Activated T-cell treated with anti-CD3 and anti-CD28 coated beads, Interleukin-2, amount 50 U/mL, for 1 hour (primary cell): ENCODE results near the gene GADD45GIP1.
"Not testable (repeated sequence)": the region's sequence is repeated elsewhere in the genome, so short reads cannot be mapped to it uniquely, and the experiment has no call there.

Experiments used
- DNase-seq: peaks from one replicate; pipeline ENCODE4 v3.0.0-alpha.2; 2020

Gene GADD45GIP1

DNA sequence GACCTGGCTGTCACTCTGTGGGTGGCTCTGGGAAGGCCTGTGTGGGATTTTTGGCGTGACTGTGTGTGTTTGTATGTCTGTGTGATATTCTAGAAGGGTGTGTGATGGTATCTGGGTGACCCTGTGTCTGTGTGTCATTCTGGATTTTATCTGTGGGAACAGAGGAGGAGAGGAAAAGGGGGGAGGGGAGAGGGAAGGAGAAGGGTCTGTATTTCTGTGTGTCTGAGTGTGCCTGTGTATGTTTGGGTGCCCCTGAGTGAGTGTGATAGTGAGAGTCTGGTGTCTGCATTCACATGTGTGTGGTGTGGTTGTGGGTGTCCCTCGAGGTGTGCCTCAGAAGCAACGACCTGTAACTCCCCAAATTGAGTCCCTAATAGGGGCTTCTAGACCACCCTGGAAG, 30.2 kb upstream of the GADD45GIP1 start:
- no peak for DNase-seq

DNA sequence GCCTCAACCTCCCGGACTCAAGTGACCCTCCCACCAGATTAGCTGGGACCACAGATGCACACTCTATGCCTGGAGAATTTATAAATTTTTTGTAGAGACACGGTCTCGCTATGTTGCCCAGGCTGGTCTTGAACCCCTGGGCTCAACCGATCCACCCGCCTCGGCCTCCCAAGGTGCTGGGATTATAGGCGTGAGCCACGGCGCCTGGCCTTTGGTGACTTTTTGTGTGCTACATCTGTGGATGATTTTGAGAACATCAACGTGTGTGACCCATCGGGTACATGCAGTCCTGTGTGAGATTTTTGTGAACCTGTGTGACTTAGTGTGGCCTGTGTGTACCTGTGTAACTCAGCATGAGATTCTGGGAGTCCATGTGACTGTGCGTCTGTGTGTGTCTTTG, 29.7 kb upstream of the GADD45GIP1 start:
- no peak for DNase-seq

DNA sequence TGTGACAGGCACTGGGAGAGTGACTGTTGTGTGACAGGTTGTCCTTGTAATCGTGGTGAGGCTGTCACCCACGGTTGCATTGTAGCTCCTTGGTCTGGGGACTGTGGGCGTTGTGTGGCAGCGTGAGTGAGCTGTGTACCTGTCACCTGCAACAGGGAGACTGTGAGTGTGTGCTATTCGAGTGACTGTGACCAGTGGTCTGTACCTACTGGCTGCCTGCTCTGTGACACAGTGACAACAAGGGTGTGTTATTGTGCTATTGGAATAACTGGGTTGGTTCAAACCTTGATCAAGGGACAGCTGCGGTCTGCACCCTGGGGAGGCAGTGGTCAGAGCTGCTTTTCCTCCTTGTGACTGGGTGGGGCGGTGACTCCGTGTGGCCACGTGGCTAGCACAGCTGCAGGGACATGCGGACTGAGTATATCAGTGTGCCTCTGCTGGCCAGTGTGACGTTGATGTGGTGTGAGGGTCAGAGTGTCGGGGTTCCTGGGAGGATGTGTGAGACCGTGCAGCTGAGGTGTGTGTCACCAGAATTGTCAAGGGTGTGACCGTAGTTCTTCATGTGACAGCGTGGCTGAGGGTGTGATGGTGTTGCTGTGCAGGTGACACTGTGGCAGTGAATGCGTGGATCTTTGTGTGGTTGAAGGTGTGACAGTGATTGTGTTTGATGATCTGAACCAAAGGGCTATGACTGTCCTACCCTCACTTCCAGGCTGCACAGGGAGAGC, 28.2 kb upstream of the GADD45GIP1 start:
- no peak for DNase-seq

DNA sequence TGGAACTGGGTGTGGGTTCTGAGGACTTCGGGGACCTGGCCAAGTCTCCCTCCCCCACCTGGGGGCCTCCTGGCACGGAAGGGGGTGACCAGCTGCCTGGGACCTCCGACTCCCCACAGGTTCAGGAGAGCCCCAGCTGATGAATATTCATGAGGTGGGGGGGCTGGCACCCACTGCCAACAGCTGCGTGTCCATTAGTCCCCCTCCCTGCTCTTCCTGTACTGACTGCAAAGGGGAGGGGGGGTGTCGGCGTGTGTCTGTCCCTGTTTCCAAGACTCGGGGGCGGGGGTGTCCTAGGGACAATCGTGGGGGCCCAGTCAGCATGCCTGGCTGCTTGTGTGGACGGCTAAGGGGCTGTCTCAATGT, 27.6 kb upstream of the GADD45GIP1 start:
- DNase-seq, result no peak

DNA sequence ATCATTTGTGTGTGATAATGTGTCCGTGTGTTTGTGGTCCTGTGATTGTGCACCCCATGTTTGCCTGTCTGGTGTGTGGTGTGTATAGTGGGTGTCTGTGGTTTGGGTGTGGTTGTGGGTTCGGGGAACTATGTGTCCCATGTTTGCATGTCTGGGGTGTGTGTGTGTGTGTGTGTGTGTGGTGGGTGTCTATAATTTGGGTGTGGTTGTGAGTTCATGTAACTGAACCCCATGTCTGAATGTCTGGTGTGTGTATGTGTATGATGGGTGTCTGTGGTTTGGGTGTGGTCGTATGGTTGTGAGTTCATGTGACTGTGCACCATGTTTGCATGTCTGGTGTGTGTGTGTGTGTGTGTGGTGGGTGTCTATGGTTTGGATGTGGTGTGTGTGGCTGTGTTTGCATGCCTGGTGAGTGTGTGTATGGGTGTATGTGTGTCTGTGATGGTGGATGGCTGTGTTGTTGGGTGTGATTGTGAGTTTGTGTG, 27.2 kb upstream of the GADD45GIP1 start:
- no peak for DNase-seq

DNA sequence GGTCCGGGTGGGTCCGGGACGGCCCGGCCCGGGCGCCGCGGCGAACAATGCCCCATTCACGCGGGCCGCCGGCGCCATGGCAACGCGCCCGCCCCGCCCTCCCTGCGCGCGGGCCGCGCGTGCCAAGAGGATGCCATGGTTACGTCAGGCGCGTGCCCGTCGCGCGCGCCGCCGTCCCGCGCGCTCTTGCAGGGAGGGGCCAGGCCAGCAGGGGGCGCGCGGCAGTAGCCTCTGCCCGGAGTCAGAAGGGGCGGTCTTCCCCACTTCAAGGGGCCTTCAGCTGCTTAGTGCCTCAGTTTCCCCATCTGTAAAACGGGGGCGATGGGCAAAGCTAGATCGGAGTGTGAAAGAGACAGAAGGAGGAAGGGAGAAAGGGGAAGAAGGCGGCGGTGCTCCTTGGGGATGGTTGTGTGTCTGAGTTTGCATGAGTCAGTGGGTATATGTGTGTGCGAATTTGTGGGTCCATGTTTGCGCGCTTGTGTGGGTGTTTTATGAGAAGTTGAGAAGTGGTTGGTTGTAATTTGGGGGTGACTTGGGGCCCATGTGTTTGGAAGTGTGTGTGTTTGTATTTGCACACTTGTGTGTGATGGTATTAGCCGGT, 26.6 kb upstream of the GADD45GIP1 start:
- peak; percentile 90 for DNase-seq

DNA sequence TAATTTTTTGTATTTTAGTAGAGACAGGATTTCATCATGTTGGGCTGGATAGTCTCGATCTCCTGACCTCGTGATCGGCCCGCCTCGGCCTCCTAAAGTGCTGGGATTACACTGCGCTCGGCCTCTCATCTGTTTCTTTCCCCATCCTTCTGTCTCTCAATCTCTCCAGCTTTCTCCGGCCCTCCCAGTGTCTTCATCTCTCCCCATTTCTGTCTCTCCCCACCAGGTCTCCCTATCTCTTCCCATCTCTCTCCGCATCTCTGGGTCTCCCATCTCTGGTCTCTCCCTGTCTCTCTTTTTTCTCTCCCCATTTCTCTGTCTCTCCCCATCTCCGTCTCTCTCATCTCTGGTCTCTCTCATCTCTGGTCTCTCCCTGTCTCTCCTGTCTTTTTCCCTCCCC, 26.1 kb upstream of the GADD45GIP1 start:
- DNase-seq, result no peak

DNA sequence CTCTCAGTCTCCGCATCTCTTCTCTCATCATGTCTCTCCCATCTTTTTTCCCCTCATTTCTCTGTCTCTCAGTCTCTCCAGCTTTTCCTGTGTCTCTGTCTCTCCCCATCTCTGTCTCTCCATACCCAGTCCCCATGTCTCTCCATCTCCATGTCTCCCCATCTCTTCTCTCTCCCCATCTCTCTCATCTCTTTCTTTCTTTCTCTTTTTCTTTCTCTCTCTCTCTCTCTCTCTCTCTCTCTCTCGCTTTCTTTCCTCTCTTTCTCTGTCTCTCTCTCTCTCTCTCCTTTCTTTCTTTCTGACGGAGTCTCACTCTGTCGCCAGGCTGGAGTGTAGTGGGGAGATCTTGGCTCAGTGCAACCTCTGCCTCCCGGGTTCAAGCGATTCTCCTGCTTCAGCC, 25.6 kb upstream of the GADD45GIP1 start:
- no peak for DNase-seq

DNA sequence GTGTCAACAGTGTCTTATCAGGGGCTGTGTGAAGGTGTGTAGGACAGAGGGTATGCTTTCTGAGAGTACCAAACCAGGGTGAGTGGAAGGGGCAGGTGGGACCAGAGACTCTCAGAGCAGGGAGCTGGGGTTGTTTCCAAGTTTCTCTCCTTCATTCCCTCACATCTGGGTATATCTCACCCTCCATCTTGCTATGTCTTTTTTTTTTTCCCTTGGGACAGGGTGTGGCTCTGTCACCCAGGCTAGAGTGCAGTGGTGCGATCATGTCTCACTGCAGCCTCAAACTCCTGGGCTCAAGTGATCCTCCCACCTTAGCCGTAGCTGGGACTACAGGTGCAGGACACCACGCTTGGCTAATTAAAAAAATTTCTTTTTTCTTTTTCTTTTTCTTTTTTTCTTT, 23.0 kb upstream of the GADD45GIP1 start:
- no peak for DNase-seq

DNA sequence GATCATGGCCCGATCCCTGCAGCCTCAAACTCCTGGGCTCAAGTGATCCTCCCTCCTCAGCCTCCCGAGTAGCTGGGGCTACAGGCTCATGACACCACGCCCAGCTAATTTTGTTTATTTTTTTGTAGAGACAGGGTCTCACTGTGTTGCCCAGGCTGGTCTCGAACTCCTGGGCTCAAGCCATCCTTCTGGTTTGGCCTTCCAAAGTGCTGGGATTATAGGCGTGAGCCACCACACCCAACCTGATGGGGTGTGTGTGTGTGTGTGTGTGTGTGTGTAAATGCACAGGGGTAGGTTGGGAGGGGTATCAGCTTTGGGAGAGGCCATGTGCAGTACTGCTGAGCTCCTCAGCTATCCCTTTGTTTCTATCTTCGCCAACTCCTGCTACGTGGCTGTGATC, 19.1 kb upstream of the GADD45GIP1 start:
- DNase-seq, result not testable (repeated sequence)

DNA sequence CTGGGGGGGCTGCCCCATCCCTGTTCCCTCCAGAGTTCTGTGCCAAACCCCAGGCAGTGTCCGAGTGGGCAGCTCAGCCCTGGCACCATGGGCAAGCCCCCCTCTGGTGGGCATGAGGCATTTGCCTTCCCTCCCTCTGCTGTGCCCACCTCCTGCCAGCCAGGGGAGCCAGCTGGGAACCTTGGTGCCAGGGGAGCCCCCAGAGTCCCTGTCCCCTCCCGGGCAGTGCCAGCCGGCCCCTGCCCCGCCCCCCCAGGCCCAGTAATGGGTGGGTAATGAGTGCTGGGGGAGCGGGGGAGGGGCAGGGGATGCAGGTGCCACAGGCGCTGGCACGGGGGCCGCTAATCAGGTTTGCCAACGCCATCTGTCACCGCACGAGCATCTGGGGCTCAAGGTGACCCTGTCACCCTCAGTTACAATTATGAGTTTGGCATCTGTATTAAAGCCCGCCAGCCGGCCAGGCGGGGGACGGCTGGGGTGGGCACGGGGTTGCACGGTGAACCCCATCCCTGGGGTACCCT, 18.3 kb upstream of the GADD45GIP1 start:
- no peak for DNase-seq

DNA sequence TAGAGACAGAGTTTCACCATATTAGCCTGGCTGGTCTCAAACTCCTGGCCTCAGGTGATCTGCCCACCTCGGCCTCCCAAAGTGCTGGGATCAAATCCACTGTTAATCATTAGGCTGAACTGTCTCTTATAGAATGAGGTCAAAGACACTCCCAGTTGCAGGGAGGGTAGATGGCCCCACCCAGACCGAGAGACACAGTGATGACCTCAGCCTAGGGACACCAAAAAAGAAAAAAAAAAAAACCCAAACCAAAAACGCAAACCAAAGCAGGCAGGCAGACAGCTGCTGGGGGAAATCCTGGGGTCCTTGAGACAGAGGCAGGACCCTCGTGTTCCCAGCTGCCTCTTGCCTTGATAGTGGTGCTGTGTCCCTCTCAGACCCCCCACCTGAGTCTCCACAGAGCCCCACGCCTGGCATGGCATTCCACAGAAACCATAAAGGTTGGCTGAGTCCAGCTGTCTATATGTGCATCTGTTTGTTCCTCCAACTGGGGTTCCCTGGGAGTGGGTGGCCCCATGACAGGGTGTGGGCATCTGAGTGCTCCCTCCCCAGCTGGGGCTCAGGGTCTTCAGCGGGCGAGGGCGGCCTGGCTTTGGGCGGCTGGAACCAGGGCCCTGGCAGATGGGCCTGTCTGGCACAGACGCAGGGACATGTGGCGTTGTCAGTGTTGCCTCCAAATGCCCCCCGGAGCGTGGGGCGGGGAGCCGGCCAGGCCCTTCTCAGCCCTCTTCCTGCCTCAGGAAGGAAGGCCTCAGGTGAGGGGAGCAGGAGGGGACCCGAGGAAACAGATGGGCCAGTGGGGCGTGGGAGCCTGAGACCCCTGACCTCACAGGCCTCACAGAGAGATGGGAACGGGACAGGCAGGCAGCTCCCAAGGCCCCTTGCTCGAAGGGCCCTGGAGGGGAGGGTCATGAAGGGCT, 17.5 kb upstream of the GADD45GIP1 start:
- DNase-seq, result no peak

DNA sequence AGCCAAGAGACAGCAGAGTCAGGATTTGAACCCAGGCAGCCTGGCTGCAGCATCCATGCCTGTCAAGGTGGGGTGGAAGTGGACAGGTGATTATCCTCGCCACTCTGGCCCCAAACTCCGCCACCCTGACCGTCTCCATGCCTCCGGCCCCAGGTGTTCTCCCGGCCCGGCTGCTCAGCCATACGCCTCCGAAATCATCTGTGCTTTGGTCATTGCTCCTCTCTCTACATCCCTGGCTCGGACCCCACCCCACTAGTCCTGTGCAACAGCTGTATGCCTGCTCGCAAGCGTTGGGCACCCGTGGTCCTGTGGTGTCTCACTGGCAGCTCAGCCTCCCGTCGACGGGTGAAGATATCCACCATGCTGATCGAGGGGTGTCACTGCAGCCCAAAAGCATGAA, 16.2 kb upstream of the GADD45GIP1 start:
- no peak for DNase-seq

DNA sequence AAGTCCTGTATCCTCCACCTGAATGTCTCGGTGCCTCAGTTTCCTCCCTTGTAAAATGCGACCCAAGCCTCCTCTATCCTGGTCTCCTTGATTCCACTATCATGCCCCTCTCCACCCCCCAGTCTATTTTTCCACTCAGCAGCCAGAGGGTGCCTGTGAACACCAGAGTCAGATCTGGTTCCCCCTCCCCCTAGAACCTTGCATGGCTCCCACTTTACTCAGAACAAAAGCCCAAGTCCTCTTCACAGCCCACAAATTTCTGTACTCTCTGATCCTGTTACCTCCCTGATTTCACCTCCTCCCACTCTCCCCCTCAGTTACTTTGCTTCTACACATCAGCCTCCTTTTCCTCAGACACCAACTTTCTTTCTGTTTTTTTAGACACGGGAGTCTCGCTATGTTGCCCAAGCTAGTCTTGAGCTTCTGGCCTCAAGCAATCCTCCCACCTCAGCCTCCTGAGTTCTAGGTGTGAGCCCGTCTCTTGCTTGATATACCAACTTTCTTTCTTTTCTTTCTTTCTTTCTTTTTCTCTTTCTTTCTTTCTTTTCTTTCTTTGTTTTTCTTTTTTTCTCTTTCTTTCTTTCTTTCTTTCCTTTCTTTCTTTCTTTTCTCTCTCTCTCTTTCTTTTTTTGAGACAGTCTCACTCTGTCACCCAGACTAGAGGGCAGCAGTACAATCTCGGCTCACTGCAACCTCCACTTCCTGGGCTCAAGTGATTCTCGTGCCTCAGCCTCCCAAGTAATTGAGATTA, 13.2 kb upstream of the GADD45GIP1 start:
- DNase-seq, result no peak

DNA sequence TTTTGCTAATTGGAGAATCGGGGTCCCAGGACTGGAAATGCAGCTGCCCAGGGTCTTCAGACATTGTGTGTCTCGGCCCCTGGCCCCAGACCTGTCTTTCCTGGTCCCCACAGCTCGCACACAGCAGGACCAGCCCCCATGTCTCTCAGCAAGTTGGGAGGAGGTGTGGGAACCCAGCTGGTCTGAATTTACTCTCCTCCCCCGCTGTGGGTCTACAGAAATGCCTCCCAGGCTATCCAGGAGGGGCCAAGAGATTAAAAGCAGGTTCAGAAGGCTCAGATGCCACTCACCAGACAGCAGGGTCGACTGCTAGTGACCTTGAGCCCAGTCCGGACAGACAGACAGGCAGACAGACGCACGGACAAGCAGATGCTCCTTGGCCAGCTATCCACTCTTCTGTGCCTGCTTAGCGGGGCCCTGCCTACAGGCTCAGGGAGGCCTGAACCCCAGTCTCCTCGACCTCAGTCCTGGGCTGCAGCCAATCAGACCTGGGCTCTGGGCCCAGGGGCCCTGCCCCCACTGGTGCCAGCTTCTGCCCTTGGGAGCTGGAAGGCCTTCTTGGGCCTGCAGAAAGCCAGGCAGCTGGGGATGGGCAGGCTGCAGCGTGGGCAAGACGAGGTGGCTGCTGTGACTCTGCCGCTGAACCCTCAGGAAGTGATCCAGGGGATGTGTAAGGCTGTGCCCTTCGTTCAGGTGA, 12.4 kb upstream of the GADD45GIP1 start, which contains the start of gene DAND5:
Gene DAND5, plus strand, starts transcription at position 285 of the 697 bp plus-strand sequence. Its CDS starts 85 bp downstream, at position 370.
- no peak for DNase-seq

DNA sequence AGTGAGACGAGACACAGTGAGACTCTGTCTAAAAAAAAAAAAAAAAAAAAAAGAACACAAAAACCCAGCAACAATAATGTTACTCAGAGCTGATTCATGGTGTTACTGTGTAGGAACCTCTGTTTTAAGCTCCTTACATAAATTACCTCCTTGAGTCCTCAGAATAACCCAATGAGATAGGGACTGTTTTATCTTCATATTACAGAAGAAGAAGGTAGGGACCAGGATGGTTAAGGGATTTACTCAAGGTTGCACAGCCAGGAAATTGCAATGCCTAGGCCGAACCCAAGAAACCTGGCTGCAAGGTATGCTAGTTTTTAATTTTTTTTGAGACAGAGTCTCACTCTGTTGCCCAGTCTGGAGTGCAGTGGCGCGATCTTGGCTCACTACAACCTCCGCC, 10.9 kb upstream of the GADD45GIP1 start:
- no peak for DNase-seq

DNA sequence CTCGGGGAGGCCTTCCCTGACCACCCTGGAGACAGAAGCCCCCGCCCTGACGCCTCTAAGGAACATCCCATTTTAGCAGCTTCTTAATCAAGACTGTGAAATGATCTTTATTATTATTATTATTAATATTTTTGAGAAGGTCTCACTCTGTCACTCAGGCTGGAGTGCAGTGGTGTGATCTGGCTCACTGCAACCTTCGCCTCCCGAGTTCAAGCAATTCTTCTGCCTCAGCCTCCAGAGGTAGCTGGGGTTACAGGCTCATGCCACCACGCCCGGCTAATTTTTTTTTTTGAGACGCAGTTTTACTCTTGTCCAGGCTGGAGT, 8.8 kb upstream of the GADD45GIP1 start:
- no peak for DNase-seq

DNA sequence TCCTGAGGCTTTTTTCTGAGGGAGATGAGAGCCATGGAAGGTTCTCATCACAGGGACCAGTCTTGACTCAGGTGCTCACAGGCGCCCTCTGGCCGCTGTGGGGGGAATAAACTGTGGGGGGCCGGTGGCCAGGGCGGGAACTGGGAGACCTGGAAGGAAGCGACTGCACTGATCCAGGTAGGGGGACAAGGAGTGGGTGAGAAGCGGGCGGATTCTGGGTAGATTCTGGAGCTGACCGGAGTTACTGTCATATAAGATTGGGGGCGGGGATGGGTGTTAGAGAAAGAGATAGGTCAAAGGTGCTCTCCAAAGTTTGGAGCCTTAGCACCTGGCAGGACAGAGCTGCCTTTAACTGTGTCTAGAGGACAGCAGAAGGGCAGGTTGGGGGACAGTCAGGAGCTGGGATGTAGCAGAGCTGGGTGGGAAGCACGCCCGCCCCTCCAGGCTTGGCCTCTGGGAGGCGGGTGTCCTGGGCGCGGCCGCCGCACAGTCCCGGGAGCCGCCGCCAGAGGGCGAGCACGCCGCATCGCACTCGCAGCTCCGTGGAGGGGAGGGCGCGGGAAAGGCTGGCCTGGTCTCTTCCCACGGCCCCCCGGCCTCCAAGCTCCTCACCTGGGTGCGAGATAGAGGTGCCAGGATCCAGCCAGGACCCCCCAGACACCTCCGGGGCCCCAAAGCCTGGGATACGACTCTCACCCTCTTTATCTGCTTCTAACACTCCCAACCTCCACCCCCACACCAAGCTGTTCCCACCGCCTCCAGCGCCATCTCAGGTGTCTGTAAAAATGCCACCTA, 8.2 kb upstream of the GADD45GIP1 start:
- peak; percentile 88 for DNase-seq

DNA sequence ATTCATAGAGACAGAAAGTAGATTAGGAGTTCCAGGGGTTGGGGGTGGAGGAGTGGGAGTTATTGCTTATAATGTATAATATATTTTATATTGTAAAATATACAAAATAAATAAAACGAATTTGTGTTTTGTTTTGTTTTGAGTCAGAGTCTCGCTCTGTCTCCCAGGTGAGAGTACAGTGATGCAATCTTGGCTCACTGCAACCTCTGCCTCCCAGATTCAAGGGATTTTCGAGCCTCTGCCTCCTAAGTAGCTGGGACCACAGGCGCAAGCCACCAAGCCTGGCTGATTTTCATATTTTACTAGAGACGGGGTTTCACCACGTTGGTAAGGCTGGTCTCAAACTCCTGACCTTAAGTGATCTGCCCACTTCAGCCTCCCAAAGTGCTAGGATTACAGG, 2.5 kb upstream of the GADD45GIP1 start:
- DNase-seq, result no peak

DNA sequence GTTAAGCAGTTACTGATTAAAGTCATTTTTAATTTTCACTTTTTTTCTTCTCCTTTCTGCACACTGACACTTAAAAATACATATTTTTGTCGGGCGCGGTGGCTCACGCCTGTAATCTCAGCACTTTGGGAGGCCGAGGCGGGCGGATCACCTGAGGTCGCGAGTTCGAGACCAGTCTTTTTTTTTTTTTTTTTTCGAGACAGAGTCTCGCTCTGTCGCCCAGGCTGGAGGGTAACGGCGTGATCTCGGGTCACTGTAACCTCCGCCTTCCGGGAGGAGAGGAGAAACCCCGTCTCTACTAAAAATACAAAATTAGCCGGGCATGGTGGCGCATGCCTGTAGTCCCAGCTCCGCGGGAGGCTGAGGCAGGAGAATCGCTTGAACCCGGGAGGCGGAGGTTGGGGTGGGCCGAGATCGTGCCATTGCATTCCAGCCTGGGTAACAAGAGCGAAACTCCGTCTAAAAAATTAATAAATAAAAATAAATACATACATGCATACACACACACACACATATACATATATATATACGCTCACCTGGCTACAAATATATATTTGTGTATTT, 448 bp upstream of the GADD45GIP1 start:
- DNase-seq, result not testable (repeated sequence)

DNA sequence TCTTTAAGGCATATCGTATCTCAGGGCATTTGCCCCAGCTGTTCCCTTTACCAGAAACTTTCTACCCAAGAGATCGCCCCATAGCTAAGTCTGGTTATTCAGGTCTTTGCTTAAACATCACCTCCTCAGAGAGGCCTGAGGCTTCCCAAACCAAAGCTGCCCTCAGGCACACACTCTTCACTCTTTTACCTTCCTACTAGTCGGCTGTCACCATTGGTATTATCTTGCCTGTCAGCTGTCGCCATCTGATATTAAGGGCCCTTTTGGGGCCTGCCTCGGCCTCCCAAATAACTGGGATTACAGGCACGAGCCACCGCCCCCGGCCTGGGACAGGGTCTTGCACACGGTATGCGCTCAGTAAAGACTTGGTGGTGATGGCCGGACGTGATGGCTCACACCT, 1.0 kb downstream of the GADD45GIP1 start:
- DNase-seq, result no peak
